Neural crest cell (in vitro differentiated cells): ENCODE data around the gene GPR173. TPM values are rescaled to one million over a fixed set of nuclear protein-coding genes. Genes with fewer than 3 reads are reported as not detected.

Experiments
- DNase-seq: peaks from one replicate; pipeline ENCODE4 v3.0.0; 2021; ENCODE audit warnings: low read depth, mixed read lengths, low spot score
- H3K27ac Mint-ChIP-seq: one replicate; pipeline ENCODE4 v1.8.0; 2021; ENCODE audit warnings: mild to moderate bottlenecking, mixed read lengths; ENCODE audit not compliant: unreplicated experiment
- H3K27me3 Mint-ChIP-seq: 2 replicates; pipeline ENCODE4 v1.8.0; 2021; ENCODE audit warnings: low read depth, mild to moderate bottlenecking, mixed read lengths
- H3K36me3 Mint-ChIP-seq: 2 replicates; pipeline ENCODE4 v1.8.0; 2021; ENCODE audit warnings: low read depth, mild to moderate bottlenecking, mixed read lengths
- H3K4me1 Mint-ChIP-seq: 2 replicates; pipeline ENCODE4 v1.8.0; 2021; ENCODE audit warnings: mixed read lengths
- H3K4me3 Mint-ChIP-seq: one replicate; pipeline ENCODE4 v1.8.0; 2021; ENCODE audit warnings: mild to moderate bottlenecking, mixed read lengths
- H3K9me3 Mint-ChIP-seq: 2 replicates; pipeline ENCODE4 v1.8.0; 2021; ENCODE audit warnings: mixed read lengths
- CTCF ChIP-seq: fragments of 200-600 bp; sonication (generic); conservative IDR thresholded peaks from 2 replicates; pipeline ENCODE4 v1.5.0; 2021; ENCODE audit warnings: antibody characterized with exemption, mild to moderate bottlenecking
- total RNA-seq: library from RNA; stranded (reverse); gene quantifications from 2 replicates; pipeline ENCODE4 v1.2.1, GENCODE V29; 2021

The GPR173 gene
- total RNA-seq, 1 donor from 2014 or later: 13.0 TPM

- no peak for TF ChIP-seq CTCF
- Mint-ChIP-seq H3K4me1 (no peaks in the 10 kb centered on the region), H3K27me3 (no peaks in the 10 kb centered on the region), H3K36me3 (peaks cover 11% of the 10 kb centered on the region), H3K4me3 (no peak overlapping the region), H3K9me3 (no peaks in the 10 kb centered on the region), H3K27ac (no peak overlapping the region)
- DNase-seq: no peak
These were observed 66.4 kb downstream of the GPR173 start for GRCh38 chrX:53114864-53115549.

- no peak overlapping the region for H3K27ac Mint-ChIP-seq
- no peak for DNase-seq
- H3K27me3 Mint-ChIP-seq: no peaks in the 10 kb centered on the region
- no peaks in the 10 kb centered on the region for H3K4me1 Mint-ChIP-seq
- H3K4me3 Mint-ChIP-seq: no peak overlapping the region
- no peaks in the 10 kb centered on the region for H3K9me3 Mint-ChIP-seq
- peaks cover 8% of the 10 kb centered on the region for H3K36me3 Mint-ChIP-seq
- TF ChIP-seq CTCF: no peak
These were observed 66.9 kb downstream of the GPR173 start for GRCh38 chrX:53115550-53115874.

- no peak for DNase-seq
- no peaks in the 10 kb centered on the region for H3K4me1 Mint-ChIP-seq
- H3K9me3 Mint-ChIP-seq: no peaks in the 10 kb centered on the region
- no peaks in the 10 kb centered on the region for H3K27me3 Mint-ChIP-seq
- TF ChIP-seq CTCF: no peak
- peaks cover 8% of the 10 kb centered on the region for H3K36me3 Mint-ChIP-seq
- H3K27ac Mint-ChIP-seq: no peak overlapping the region
- no peak overlapping the region for H3K4me3 Mint-ChIP-seq
These were observed 67.5 kb downstream of the GPR173 start for GRCh38 chrX:53116101-53116500.

GRCh38 chrX:53122013-53122412 lies 73.4 kb downstream of the GPR173 start:
- TF ChIP-seq CTCF: no peak
- no peaks in the 10 kb centered on the region for H3K27me3 Mint-ChIP-seq

GRCh38 chrX:53125506-53125905 lies 76.9 kb downstream of the GPR173 start:
- Mint-ChIP-seq H3K36me3 (peaks cover 8% of the 10 kb centered on the region), H3K27ac (no peak overlapping the region), H3K4me3 (no peak overlapping the region), H3K9me3 (peaks cover 6% of the 10 kb centered on the region), H3K4me1 (no peaks in the 10 kb centered on the region), H3K27me3 (no peaks in the 10 kb centered on the region)
- DNase-seq: no peak
- no peak for TF ChIP-seq CTCF

More at GRCh38 chrX:53122013-53122412, 73.4 kb downstream of the GPR173 start:
- DNase-seq: no peak
- no peak overlapping the region for H3K4me3 Mint-ChIP-seq
- H3K27ac Mint-ChIP-seq: no peak overlapping the region
- no peaks in the 10 kb centered on the region for H3K4me1 Mint-ChIP-seq
- H3K9me3 Mint-ChIP-seq: peaks cover 6% of the 10 kb centered on the region
- H3K36me3 Mint-ChIP-seq: peaks cover 8% of the 10 kb centered on the region
